Measurements from ENCODE around the gene RNF207.
A peak's percentile ranks its signal among the peaks of the same experiment; 100 is the strongest.

Gene RNF207

GRCh38 chr1:6249739-6250689, 44.1 kb downstream of the RNF207 start:
- no peak for FAIRE-seq

GRCh38 chr1:6251233-6251632, 45.3 kb downstream of the RNF207 start:
- no peak for FAIRE-seq

- no peak for FAIRE-seq
Measured at GRCh38 chr1:6251681-6252373, 45.9 kb downstream of the RNF207 start.

GRCh38 chr1:6252374-6252710, 46.4 kb downstream of the RNF207 start:
- FAIRE-seq, result no peak

DNA sequence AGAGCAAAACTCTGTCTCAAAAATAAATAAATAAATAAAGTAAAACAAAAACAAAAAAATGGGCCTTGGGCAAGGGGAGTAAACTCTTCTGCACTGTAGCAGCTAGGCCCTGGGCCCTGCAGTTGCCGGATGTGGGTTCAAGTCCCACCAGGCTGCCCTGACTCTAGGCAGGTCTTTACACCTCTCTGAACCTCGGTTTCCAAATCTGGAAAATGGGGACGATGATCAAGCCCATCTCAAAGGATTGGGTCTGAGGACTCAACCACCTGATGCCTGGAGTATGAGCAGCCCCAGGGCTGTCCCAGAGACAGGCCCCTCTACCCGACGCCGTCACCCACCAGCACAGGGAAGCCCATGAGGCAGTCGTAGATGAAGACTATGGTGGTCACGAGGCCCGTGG, 47.5 kb downstream of the RNF207 start:
- no peak for FAIRE-seq

- FAIRE-seq, result no peak
Measured at GRCh38 chr1:6254691-6255090, 48.8 kb downstream of the RNF207 start.

- FAIRE-seq, result no peak
Measured at GRCh38 chr1:6256645-6257044, 50.7 kb downstream of the RNF207 start.

DNA sequence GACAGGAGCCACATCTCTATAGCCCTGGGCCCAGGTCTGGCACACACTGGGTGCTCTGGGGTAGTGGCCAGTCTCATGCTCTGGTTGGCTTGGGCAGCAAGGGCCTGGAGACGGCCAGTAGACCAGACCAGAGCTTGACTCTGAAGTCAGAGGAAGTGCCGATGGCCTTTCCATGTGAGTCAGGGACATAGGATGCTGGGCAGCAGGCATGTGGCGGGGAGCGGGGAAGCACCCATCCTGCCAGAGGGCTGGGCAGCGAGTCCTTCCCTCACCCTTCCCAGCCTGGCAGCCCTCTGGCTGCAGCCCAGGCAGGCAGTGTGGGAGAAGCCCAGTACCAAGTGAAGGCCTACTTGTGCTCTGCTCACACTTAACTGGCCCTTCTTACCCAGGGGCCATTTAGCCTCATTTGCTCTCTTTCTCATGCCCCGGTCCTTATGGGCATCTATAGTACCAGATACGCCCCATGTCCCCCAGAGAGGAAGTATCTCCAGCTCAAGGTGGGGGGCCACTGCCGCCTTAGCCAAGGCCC, 51.7 kb downstream of the RNF207 start:
- FAIRE-seq, result no peak

- FAIRE-seq, result no peak
Measured at GRCh38 chr1:6258675-6259074, 52.8 kb downstream of the RNF207 start.

GRCh38 chr1:6259491-6260362, 53.8 kb downstream of the RNF207 start:
- peak; percentile 8 for FAIRE-seq

DNA sequence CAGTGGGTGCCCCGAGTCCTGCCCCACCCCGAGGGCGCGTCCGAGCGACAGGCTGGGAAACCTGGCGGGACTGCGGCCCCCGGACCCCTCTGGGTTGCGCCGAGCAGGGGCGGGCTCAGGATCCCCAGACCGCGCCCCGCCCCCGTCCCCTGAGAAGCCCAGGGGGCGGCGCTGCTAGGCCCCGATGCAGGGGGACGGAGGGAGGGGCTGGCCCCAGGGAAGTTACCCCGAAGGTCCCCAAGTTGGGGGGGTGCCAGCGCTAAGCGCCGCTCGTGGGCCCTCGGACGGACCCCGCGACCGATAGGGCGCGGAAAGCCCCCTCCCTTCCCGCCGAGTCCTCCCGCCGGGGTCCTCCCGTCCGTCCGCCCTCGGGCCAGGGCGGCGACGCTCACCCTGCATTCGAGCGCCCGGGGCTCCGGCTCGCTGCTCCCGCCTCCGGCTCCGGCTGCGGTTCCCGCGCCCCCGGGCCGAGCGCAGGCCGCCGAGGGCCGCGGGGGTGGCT, 54.6 kb downstream of the RNF207 start:
- no peak for FAIRE-seq

DNA sequence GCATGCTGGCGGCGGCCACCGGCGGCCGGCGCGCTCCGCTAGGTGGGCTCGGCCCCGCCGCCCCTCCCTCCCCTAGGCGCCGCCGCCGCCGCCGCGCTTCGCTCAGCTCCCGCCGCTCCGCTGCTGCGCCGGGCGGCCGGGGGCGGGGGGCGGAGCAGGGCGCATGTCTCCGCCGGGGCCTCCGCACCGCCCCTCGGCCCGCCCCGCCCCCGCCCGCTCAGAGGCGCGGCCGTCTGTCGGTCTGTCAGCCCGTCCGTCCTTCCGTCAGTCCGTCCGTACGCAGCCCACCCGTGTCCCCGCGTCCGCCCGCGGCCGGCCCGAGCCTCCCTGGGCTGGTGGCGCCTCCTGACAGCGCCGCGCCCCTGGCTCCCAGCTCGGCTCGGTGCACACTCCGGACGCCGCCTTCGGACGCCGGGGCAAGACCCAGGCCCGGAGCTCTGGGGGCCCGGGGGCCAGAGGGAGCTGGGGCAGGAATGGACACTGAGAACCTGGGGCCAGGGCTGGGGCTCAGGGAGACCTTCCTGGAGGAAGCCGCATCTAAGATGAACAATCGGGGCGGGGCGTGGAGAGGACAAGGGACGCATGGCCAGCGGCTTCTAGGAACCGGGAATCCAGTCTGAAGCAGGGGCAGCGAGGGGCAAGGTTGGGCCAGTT, 55.2 kb downstream of the RNF207 start, which contains the start of gene GPR153:
Gene GPR153 (minus strand): TSS at position 138 of the 654 bp plus-strand sequence. CDS start 6,193 bp downstream, outside the sequence.
- FAIRE-seq, result no peak

GRCh38 chr1:6261615-6261995, 55.7 kb downstream of the RNF207 start:
- no peak for FAIRE-seq

- no peak for FAIRE-seq
Measured at GRCh38 chr1:6262555-6263420, 56.9 kb downstream of the RNF207 start.

GRCh38 chr1:6263716-6264115, 57.8 kb downstream of the RNF207 start:
- FAIRE-seq, result no peak

- no peak for FAIRE-seq
Measured at GRCh38 chr1:6265151-6265550, 59.2 kb downstream of the RNF207 start.

GRCh38 chr1:6266641-6267040, 60.7 kb downstream of the RNF207 start:
- FAIRE-seq, result no peak

DNA sequence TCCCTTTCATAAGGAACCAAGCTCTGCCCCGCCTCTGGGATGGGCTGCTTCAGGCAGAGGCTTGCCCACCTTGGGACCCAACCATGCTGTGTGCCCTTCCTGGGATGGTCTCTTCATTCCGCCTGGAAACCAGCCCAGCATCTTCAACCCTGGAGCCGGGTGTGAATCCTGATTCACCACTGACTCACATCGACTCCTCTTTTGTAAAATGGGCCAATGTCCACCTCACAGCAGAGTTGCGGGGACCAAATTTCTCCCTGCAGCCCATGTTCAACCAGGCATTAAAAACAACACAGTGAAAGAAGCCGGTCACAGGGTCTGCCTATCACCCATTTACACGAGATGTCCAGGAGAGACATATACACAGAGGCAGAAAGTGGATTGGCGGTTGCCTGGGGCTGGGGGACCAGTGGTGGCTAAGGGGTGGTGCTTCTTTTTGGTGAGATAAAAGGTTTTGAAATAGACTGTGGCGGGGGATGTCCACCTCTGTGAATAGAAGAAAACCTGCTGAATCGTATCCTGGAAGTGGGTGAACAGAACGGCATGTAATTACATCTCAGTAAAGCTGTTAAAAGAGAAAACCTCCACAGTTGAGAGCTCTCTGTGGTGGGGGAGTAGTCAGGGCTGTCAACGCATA, 61.9 kb downstream of the RNF207 start:
- no peak for FAIRE-seq

DNA sequence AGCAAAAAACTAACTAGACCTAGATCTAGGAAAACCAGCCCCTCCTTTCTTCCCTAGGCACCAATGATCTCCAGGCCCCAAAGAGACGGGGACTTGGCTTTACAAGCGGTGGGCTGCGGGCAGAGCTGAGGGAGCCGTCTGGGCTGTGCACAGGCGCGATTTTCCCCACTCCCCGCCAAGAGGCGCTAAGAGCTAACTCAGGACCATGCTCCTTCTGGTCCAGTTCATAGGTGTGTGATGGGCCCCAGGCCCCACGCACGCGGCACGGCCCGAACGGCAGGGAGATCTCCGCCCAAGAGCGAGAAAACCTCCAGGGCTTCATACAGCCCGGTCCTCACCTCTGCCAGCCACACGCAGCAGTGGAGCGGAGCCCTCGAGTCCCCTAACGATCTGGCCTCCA, 62.5 kb downstream of the RNF207 start:
- no peak for FAIRE-seq

DNA sequence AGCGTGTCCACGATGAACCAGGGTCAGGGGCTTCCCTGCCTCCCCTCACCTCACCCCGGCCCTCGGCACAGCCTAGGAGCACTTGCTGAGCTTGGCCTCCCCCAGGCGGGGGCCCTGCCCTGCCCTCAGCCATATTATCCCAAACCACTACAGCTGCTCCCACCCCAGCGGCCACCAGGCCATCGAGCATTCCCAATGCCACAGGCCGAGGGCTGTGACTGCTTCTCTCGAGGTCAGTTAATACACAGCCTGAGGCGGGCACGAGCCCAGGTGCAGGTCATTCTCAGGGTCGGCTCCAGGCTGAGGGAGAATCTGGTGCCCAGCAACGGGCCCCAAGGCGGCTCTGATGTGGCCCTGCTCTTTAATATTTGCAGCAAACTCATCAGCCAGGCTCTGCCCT, 63.4 kb downstream of the RNF207 start:
- FAIRE-seq, result no peak
